Panc1 (cell line): Measurements from ENCODE around the gene SLC7A4. TPM values are rescaled to one million over a fixed set of nuclear protein-coding genes. Genes with fewer than 3 reads are reported as not detected.

Experiments used
- ATAC-seq: fragments of 200-7000 bp; cut with Tn5 transposase; 2 replicates; pipeline ENCODE4 v1.9.1; 2020; ENCODE audit warnings: mild to moderate bottlenecking, moderate library complexity
- BruUV-seq: library from RNA; stranded (reverse); fragments of 400-500 nt; replicated peaks from 2 replicates; lab custom pipeline; 2021; lab: Mats Ljungman, UMichigan
- CTCF ChIA-PET: fragments of 300-600 bp; sonication (Branson Sonifier 250); formaldehyde crosslinking; loops from one replicate; lab custom pipeline; 2022; ENCODE audit warnings: antibody characterized with exemption; lab: Charles Lee
- POLR2A ChIA-PET: fragments of 300-600 bp; sonication (Branson Sonifier 250); formaldehyde crosslinking; loops from one replicate; lab custom pipeline; 2022; ENCODE audit warnings: antibody characterized with exemption; lab: Charles Lee
- DNase-seq: peaks from one replicate; pipeline ENCODE4 v3.0.0-alpha.2; 2010; ENCODE audit warnings: low read depth, low spot score
- H3K27ac ChIP-seq: 2 replicates; pipeline ENCODE4 v1.5.1; 2011; ENCODE audit warnings: mild to moderate bottlenecking, low read length, inconsistent platforms
- H3K27me3 ChIP-seq: fragments of 200-500 bp; sonication (Bioruptor generic); 2 replicates; pipeline ENCODE4 v1.6.0; 2014; ENCODE audit warnings: low read length, inconsistent platforms; ENCODE audit not compliant: control insufficient read depth, insufficient read depth
- H3K36me3 ChIP-seq: fragments of 200-500 bp; sonication (Bioruptor generic); 2 replicates; pipeline ENCODE4 v1.5.1; 2014; ENCODE audit warnings: inconsistent platforms, mild to moderate bottlenecking, low read length, moderate library complexity; ENCODE audit not compliant: control insufficient read depth, insufficient read depth
- H3K4me1 ChIP-seq: 2 replicates; pipeline ENCODE4 v1.5.1; 2011; ENCODE audit warnings: inconsistent platforms, mild to moderate bottlenecking, low read length, moderate library complexity; ENCODE audit not compliant: control insufficient read depth, insufficient read depth
- H3K4me3 ChIP-seq, 2 experiments: 2 replicates each; pipeline ENCODE4 v1.5.1; 2011 to 2012; ENCODE audit warnings: low read depth in 2 of 2, low read length in 2 of 2, mild to moderate bottlenecking in 2 of 2, inconsistent platforms in 1 of 2, moderate library complexity in 1 of 2
- H3K9me3 ChIP-seq: fragments of 200-500 bp; sonication (Bioruptor generic); 2 replicates; pipeline ENCODE4 v1.5.1; 2014; ENCODE audit warnings: low read depth, mild to moderate bottlenecking, inconsistent platforms, low read length, moderate library complexity; ENCODE audit not compliant: control insufficient read depth, insufficient read depth
- CTCF ChIP-seq: fragments of 450-650 bp; IDR thresholded peaks from 2 replicates; pipeline ENCODE4 v1.5.1; 2017; ENCODE audit warnings: mild to moderate bottlenecking
- POLR2AphosphoS5 ChIP-seq: IDR thresholded peaks from 2 replicates; pipeline ENCODE4 v1.6.1; 2012; ENCODE audit warnings: mild to moderate bottlenecking, low read depth, low read length, moderate library complexity
- REST ChIP-seq, 2 experiments: IDR thresholded peaks; 2 replicates each; pipeline ENCODE4 v1.6.1; 2011 to 2012; ENCODE audit warnings: low read depth in 2 of 2, control low read depth in 1 of 2, low read length in 1 of 2, mild to moderate bottlenecking in 1 of 2, moderate library complexity in 1 of 2; ENCODE audit not compliant: insufficient read depth in 1 of 2
- SIN3A ChIP-seq: IDR thresholded peaks from 2 replicates; pipeline ENCODE4 v1.6.1; 2012; ENCODE audit warnings: low read depth, mild to moderate bottlenecking, low read length, moderate library complexity, borderline replicate concordance; ENCODE audit not compliant: insufficient read depth
- TCF7L2 ChIP-seq: IDR thresholded peaks from 2 replicates; pipeline ENCODE4 v1.6.1; 2011; ENCODE audit warnings: mild to moderate bottlenecking, low read depth, low read length, inconsistent platforms
- in situ Hi-C: cut with HindIII; loops from 2 replicates; pipeline ENCODE4 v1.10.0; 2016; ENCODE audit warnings: low sequenced_read_pairs, low pct_unique_long_range_greater_than_20kb
- intact Hi-C: fragments of 100-400 bp; cut with micrococcal nuclease; formaldehyde crosslinking; loops from one replicate; pipeline ENCODE4 v1.10.0; 2022; ENCODE audit not compliant: unreplicated experiment
- total RNA-seq: library from RNA; stranded (reverse); gene quantifications from one replicate; pipeline ENCODE4 v1.2.1, GENCODE V29; 2021; ENCODE audit not compliant: unreplicated experiment

The SLC7A4 gene
- total RNA-seq, 1 experiment from 2014 or later: not detected

GRCh38 chr22:21025266-21025665 lies 7.1 kb downstream of the SLC7A4 start:
- H3K27ac ChIP-seq: no peak overlapping the region
- TF ChIP-seq REST (IDR thresholded peaks at IDR 0.05; ENCODE audit: insufficient read depth in 1 of 2, low read depth in 2 of 2, low read length in 1 of 2) (no peak), SIN3A (no peak), CTCF (no peak), POLR2AphosphoS5 (no peak), TCF7L2 (no peak)
- no peaks in the 10 kb centered on the region for H3K4me1 ChIP-seq
- ChIA-PET CTCF (no interaction called here), POLR2A (no interaction called here)
- H3K27me3 ChIP-seq: no peaks in the 10 kb centered on the region
- BruUV-seq: no TSS peak
- H3K9me3 ChIP-seq: no peaks in the 10 kb centered on the region
- no peak overlapping the region for H3K4me3 ChIP-seq
- ATAC-seq (no peak), DNase-seq (no peak)
- in situ Hi-C loops: no loop called here
- H3K36me3 ChIP-seq: no peaks in the 10 kb centered on the region
- intact Hi-C loops: no loop called here

- no peaks in the 10 kb centered on the region for H3K36me3 ChIP-seq
- ChIA-PET POLR2A (no interaction called here), CTCF (no interaction called here)
- H3K27ac ChIP-seq: no peak overlapping the region
- DNase-seq (no peak), ATAC-seq (no peak)
- in situ Hi-C loops (no loop called here), intact Hi-C loops (no loop called here)
- no peaks in the 10 kb centered on the region for H3K27me3 ChIP-seq
- TF ChIP-seq CTCF: no peak
- no TSS peak for BruUV-seq
- H3K4me3 ChIP-seq: no peak overlapping the region
- no peaks in the 10 kb centered on the region for H3K9me3 ChIP-seq
- no peaks in the 10 kb centered on the region for H3K4me1 ChIP-seq
These were observed 9.3 kb downstream of the SLC7A4 start for GRCh38 chr22:21022955-21023614.
